NB4 (cell line): ENCODE results near the gene TOMM70.

Experiments used
- POLR2A ChIP-seq: IDR thresholded peaks from 2 replicates; pipeline ENCODE4 v1.6.1; 2011; ENCODE audit warnings: mild to moderate bottlenecking; ENCODE audit not compliant: insufficient read length; ENCODE audit errors: extremely low read depth
- TF ChIP-seq, protein P1 (sequence below): IDR thresholded peaks from one replicate; pipeline ENCODE4 v1.5.1; 2012; ENCODE audit warnings: low read depth, low read length
- TF ChIP-seq, protein P2 (sequence below): IDR thresholded peaks from 2 replicates; pipeline ENCODE4 v1.6.1; 2011; ENCODE audit warnings: low read depth, low read length

DNA sequence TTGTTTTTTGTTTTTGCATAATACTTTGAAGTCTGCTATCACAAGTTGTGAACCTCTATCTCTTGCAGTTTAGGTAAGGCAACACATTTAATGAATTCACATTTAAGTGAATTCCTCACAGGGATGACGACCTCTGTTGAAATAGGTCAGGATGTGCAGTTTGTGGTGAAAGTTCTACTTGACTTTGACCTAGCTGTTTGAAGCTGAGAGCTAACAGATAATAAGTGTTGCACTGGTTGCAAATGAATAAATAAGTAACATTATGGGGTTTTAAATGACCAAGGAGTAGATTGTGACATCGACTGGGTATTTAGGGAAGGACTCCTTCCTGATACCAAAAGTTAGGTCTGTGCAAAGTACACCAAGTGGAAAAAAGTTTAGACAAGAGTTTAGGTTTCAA is 42.5 kb downstream of the TOMM70 start:
- TF ChIP-seq, protein P1, sequence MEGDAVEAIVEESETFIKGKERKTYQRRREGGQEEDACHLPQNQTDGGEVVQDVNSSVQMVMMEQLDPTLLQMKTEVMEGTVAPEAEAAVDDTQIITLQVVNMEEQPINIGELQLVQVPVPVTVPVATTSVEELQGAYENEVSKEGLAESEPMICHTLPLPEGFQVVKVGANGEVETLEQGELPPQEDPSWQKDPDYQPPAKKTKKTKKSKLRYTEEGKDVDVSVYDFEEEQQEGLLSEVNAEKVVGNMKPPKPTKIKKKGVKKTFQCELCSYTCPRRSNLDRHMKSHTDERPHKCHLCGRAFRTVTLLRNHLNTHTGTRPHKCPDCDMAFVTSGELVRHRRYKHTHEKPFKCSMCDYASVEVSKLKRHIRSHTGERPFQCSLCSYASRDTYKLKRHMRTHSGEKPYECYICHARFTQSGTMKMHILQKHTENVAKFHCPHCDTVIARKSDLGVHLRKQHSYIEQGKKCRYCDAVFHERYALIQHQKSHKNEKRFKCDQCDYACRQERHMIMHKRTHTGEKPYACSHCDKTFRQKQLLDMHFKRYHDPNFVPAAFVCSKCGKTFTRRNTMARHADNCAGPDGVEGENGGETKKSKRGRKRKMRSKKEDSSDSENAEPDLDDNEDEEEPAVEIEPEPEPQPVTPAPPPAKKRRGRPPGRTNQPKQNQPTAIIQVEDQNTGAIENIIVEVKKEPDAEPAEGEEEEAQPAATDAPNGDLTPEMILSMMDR: no peak
- TF ChIP-seq POLR2A: no peak
- TF ChIP-seq, protein P2, sequence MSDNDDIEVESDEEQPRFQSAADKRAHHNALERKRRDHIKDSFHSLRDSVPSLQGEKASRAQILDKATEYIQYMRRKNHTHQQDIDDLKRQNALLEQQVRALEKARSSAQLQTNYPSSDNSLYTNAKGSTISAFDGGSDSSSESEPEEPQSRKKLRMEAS: no peak
